HG03139 (cell line): ENCODE measurements around the gene FOXO3.

Experiments used
- ATAC-seq: cut with Tn5 transposase; IDR thresholded peaks from one replicate; pipeline ENCODE4 v1.9.1; 2021; ENCODE audit not compliant: unreplicated experiment

Gene FOXO3

DNA sequence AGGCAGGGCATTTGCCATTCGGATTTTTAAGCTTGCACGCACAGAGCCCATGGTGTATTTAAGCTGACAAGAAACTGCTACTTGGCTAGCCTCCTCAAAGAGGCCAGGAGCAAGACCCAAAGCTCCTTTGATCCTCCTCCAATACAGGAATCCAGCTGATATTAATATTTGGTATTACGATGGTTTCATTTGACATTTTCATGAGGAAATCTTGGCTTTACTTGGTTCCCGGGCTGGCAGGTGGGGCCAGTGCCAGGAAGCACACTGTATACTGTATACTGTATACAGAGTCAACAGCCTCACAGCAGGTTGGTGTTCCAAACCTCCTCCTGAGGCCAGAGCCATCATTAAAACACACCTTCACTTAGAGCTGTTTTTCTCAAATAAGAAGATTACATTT lies 149.3 kb downstream of the FOXO3 start:
- no peak for ATAC-seq

DNA sequence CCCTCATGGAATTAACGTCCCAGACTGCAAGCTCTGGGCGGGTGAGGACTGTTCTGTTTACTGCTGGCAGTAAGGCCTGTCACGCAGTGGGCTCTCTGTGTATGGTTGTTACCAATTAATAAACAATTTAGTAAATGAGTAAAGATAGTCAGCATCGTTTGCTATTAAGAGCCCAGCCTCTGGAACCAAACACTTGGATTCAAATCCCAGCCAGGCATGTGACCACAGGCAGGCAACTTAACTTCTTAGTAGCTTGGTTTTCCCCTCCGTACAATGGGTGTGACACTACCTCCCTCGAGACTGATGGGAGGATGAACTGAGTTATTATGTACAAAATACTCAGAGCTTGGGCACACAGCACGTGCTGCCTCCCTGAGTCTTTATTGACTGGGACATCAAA lies 149.8 kb downstream of the FOXO3 start:
- ATAC-seq, result no peak

DNA sequence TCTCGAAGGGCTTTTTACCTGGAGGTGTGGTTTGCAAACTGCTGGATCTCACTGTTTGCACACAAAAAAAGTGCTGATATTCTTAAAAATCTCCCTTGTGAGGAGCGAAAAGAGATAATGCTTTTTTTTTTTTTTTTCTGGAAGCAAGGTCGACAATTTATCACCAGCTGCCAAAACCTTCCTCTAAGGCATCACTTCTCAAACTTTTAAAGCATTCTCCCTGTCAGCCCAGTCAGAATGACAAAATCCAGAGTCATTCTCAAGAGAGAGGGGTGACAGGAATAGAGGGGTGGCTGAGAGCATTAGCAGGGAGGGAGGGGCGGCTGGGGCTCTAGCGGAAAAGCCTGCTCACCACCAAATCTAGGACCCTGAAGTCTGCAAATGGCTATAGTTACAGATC lies 150.4 kb downstream of the FOXO3 start:
- ATAC-seq, result no peak

DNA sequence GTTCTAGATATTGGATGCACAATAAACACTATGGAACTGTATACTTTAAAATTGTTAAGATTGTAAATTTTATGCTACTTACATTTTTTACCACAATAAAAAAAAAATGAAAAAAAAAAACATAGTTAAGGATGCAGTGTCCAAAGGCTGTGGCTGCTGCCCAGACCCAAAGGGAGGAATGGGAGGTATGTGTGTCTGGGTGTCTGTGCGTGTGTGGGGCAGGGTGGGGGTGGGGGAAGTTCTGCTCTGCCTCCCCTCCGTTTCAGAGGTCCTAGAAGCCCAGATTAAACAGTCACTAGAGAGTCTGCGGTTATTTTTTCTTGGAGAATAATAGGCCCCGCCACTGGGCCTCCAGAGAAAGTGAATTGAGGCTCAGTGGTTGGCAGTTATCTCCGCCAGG lies 151.1 kb downstream of the FOXO3 start:
- no peak for ATAC-seq

DNA sequence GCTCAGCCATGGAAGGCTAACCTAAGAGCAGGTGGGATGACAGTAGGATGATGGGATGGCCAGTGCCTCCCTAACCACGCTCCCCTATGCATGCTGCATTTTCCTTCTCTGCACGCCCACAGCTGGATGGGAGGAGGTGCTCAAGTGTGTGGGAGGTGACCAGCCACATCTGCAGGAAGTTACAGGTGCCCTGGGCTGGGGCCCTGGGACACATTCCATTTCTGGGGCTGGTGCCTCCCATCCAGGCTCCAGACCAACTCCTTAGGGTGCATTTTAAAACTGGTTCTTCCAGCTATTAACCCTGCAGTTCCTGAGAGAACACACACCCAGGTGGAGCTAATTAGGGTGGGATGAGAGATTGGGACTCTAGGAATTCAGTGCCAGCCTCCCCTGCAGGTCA lies 152.2 kb downstream of the FOXO3 start:
- ATAC-seq, result no peak

DNA sequence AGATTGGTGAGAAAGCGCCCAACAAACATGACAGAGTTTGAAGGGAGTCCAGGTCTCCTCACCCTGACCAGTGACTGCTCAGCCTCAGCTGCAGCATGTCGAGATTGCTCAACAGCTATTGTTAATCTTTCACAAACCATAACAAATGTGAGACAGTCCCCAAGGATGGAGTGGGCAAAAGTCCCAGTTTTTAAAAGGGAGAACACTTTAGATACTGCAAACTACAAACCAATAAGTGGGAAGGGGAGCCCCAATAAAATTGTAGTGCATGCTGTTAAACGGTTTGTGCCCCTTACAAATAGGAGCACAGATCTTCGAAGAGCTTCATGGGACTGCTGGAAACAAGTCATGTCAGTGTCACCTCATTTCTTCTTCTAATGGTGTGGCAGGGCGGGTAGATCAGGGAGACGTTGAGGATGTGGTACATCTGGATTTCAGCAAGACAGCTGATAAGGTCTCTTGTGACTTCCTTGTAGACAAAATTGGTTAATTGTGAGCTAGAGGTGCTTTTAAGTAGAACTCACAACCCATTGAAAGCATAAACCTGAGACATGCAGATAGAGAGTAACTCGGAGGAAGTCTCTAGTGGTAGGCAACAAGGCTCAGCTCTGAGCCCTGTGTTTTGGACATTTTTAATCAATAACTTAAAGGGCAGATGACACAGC lies 153.5 kb downstream of the FOXO3 start:
- no peak for ATAC-seq

DNA sequence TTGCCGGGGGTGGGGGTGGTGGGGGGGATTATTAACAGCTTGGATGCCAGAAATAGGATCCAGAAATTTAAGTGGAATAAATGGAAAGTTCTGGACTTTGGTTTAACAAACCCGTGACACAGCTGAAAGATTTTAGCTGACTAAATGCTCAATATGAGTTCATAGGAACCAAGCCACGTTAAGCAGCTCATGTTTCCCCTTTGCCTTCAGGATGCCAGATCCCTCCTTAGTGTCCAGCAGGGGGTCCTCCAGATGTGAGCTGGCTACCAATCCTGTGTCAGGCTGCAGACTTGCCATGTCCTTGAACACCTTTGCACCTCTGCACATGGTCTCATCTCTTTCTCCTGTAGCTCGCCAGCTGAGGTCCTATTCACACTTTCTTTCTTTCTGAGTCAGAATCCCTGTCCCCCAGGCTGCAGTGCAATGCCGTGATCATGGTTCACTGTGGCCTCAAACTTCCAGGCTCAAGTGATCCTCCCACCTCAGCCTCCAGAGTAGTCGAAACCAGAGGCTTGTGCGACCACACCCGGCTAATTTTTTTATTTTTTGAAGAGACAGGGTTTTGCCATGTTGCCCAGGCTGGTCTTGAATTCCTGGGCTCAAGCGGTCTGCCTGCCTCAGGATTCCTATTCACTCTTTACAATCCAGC lies 154.2 kb downstream of the FOXO3 start:
- ATAC-seq, result no peak

DNA sequence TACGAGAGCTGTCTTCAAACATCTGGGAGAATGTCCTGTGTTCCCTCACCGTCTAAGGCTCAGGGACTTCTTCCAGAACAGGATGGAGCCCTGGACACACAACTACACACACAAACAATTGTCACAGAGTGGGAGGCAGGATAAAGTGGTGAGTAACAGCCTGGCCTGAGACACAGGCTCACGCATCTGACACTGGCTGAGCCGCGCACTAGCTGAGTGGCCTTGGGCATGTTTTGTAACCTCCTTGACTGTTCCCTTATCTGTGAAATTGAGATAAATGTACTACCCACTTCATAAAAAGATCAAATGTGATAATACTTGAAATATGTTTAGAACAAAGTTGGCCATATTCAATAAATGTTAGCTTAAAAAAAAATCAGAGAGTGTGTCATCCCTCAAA lies 155.1 kb downstream of the FOXO3 start:
- ATAC-seq, result no peak

DNA sequence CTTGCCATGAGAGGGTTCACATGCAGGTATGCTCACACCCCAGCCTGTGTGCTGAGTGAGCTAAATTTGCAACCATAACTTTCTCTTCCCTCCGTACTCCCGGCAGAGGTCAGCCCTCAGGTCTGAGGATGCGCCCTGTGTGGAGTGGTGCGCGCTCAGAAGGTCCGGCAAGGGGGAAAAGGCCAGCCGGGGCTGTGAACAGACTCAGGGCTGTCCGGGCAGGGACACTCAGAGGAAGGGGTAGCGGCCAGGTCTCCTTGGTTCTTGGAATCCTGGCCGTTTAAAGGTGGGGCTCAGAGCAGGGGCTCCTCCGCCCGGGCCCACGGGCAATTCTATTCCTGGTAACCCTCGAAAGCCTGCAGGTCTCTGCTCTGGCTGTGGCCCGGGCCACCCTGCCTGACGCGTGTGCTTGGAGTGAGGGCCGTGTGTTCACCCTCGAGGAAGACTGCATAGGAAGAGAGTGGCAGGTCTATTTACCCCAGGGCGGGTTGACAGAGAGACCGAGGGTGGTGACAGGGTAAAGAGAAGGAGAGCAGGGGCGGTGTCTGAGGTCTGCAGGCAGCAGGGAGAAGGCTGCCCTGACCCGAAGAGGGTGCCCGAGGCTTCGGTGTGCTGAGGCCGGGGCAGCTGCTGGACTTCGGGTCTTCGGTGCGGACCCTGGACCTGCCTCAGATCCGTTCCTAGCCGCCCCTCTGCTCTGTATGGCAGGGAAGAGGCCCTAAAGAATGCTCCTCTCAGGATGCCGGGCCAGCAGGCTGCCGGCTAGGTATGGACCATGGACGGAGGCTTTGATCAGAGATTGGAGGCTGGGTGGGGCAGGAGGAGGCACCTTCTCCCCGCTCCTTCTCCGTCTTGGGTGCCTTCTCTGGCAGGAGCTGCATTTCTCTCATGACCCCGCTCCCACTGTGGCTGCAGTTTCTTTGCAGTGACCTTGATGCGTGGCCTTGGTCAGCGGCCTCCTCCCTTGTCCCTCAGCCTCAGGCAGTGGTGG lies 156.4 kb downstream of the FOXO3 start:
- ATAC-seq, result no peak

DNA sequence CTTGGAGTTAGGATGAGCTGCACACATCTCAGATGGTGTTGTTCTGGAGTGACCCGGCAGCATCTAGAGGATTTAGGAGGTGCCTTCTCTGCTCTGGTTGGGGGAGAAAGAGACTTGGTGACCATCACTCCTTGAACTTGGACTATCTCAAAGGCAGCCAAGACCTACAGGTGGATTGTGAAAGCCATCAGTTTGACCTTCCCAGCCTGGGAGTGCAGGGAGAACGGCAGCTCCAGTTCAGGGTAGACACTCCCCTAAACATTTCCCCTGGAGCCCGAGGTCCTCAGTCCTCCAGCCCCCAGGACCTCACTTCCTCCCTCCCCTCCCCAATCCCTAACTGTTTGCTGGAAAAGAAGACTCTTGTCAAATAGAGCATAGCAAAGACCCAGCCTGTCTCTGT lies 158.8 kb downstream of the FOXO3 start:
- no peak for ATAC-seq

DNA sequence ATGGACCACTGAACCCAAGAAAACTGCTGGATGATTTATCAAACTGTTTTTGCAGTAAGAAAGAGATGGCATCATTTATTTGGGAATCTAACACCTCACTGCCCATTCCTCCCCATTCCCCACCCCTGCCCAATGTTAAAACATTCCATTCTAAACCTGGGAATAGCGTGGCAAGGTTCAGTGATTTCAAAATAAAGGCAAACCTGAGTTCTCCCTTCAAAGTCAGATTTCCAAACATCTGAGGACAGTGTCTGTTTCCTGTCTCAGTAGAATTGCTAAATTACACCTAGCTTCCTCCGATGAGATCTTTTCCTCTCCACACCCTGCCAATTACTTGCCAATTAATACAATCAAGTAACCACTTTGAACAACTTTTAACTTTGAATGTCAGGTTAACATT lies 160.1 kb downstream of the FOXO3 start:
- ATAC-seq, result no peak

DNA sequence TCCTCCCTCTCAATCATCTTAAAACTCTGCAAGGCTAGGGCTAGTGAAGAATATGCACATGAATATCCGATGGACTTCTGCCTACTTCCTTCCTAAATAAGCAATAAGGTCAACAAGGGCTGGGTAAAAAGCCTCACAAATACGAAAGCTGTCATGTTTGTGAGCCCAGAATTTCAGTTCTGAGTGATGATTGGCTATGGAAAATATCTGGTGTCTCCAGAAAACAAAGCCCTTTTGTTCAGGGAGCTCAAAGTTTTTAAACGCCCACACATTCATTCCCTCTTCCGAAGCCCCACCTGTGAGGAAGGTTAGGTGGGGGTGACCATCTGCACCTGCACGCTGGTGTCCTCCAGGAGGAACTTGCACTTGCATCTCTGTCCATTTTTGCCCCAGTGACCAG lies 160.6 kb downstream of the FOXO3 start:
- ATAC-seq, result no peak

DNA sequence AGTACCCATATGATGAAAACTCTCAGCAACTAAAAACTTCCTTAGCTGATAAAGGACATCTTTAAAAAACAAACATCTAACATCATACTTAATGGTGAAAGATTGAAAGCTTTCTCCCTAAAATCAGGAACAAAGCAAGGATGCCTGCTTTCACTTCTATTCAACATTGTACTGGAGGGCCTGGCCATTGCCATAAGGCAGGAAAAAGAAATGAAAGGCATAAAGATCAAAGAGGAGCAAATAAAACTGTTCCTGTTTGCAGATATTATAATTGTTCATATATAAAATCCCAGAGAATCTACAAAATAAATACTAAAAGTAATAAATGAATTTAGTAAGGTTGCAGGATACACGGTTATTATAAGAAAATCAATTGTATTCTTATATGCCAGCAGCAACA lies 162.9 kb downstream of the FOXO3 start:
- ATAC-seq, result no peak

DNA sequence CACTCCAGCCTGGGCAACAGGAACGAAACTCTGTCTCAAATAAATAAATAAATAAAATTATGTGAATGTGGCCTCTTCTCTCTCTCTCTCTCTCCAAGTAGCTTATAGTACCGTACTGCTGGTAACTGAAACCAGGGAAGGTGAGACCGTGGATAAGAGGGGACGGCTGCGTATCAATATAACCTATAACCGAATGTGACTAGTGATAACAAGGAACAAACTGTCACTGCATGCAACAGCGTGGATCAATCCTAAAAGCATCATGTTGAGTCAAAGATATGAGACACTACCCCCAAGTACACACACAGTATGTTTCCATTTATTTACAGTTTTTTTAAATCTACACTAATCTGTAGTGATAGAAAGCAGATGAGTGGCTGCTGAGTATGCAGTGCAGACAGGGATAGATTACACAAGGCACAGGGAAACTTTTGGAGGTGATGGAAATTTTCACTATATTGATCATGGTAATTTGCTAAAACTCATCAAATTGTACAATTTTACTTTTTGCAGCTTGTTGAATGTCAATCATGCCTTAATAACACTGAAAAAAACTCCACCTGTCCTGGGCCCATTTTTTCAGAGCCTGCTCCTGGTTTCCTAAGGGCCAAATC lies 166.1 kb downstream of the FOXO3 start:
- ATAC-seq, result no peak

DNA sequence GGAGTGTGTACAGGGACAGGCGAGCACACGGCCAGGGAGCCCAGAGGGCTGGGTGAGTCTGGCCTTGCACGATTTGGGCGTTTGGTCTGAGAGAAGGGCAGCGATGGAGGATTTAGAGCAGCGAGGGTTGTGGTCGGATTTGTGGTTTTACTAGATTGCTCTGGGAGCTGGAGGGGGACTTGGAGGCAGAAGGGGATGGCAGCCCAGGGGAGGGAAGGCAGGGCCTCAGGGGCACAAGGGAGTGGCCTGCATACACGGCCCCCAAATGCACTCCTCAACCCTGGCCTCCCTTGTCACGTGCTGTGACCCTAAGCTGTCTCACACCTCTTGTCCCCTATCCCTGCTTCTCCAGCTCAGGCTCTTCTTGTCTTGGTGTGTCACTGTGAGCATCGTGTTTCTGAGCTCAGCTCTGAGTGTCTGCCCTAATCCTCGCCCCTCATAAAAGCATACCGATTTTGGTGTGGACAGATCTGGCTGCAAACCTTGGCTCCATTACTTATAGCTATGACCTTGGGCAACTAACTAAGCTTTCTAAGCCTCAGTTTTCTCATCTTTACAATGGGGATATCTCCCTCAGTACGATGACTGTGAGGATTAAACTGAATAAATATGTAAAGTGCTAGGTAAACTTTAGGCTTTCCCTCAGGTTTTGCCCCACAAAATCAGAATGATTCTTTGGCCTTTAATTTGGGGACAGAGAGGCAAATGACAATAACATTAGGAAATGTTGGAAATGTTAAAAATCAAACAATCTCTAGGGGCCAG lies 167.4 kb downstream of the FOXO3 start:
- no peak for ATAC-seq

DNA sequence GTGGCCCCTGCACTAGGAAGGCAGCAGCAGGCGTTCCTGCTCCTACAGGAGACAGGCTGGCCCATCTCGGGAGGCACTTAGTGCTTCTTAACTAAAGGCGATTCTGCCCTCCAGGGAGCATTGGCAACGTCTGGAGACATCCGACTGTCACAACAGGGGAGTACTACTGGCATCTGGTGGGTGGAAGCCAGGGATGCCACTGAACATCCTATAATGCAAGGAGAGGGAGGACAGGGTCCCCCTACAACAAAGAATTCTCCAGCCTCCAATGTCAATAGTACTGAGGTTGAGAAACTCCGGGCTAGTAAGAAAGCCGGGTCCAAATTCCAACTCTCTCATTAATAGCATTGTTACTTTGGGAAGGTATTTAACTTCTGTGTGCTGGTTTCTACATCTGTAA lies 168.1 kb downstream of the FOXO3 start:
- ATAC-seq, result no peak

DNA sequence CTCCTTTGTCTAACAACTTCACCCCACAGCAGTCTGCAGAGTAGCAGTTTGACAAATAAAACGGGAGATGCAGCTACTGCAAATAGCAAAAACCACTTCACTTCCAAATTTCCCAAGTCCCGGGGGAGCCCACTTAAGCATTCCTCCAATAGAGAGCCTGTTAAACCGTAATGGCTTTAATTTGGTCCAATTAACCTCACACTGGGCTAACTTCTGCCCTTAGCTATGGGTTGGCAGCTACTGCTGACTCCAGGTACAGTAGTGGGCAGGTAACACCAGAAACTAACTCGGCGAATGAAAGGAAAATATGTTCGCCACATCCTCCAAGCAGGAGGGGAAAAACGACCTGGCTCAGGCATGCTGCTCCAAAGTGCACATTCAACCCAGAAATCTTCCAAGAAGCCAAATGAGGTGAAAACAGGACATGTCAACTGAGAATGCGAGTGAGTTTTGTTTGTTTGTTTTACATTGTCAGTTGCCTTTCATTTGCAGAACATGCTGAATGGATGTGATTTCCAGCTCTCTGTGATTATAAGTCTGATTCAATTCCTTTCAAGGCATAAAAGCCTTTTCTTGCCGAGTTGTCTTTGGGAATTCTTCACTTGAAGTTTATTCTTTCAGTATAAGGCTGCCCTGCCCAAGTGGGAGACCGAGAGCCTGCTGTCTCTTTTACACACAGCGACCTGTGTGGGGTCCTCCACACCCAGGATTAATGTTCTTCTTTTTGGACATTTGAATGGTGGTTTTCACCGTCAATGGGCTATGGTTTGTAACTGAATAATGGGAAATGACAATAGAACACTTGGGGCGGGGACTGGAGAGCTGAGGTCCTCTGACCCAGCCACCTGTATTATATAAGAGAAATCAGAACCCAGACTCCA lies 170.2 kb downstream of the FOXO3 start:
- no peak for ATAC-seq

DNA sequence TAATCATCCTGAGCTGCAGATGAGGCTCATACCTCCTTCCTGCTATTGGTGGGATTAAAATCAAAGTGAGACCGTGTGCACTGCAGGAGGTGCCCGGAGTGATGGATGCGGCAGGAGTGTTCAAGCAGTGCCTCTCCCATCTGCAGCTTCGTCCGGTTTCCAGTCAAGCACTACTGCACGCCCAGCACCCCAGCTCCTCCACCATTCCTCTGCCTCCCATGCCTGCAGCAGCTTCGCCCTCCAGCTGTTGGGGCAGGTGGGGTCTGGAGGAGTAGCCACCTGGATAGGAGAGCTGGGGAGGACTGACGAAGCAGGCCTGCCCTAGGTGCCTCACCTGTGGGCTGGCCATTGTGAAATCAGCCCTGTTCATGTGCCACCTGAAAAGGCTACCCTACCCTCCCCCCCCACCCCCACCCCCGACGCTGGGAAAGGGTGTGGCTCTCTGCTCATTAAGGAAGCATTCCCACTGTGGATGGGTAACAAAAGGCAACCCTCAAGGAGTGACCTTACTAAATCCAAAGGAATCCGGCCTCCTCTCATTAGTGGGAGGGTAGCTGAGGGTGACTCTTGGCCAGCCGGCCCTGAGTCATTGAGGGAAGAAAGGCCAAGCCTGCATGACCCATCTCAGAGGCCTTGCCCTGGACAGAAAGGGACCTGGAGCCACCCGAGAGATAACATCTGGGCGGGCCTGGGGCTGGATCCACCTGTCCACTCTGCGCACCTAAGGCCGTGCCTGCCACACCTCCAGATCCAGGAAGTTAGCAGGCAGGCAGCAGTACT lies 171.6 kb downstream of the FOXO3 start:
- no peak for ATAC-seq

DNA sequence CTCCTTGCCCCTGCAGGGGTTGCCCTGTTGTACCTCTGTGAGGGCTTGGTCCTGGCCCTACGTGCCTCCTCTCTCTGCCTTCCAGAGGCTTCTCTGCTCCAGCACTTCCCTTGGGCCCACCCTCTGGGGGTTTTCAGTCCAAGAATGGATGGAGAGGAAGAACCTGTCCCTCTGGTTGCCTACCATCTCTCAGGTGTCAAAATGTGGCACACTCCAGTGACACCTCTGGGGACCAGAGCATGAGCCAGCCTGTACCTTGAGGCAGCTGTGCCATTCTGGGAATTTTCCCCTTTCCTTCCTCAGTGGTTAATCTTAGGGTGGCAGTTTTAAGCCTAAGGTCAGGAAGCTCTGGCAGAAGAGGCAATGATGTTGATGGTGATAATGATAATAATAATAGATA lies 172.3 kb downstream of the FOXO3 start:
- ATAC-seq, result no peak
